Stimulated activated CD8-positive, alpha-beta memory T cell treated with anti-CD3 and anti-CD28 coated beads, Interleukin-12 subunit alpha, Interleukin-12 subunit beta, amount 100 ng/mL, for 4 hours (primary cell): ENCODE results near the gene PANK4.
A peak's percentile ranks its signal among the peaks of the same experiment; 100 is the strongest.

Experiments
- DNase-seq: peaks from one replicate; pipeline ENCODE4 v3.0.0-alpha.2; 2020; ENCODE audit warnings: low read depth

Gene PANK4

DNA sequence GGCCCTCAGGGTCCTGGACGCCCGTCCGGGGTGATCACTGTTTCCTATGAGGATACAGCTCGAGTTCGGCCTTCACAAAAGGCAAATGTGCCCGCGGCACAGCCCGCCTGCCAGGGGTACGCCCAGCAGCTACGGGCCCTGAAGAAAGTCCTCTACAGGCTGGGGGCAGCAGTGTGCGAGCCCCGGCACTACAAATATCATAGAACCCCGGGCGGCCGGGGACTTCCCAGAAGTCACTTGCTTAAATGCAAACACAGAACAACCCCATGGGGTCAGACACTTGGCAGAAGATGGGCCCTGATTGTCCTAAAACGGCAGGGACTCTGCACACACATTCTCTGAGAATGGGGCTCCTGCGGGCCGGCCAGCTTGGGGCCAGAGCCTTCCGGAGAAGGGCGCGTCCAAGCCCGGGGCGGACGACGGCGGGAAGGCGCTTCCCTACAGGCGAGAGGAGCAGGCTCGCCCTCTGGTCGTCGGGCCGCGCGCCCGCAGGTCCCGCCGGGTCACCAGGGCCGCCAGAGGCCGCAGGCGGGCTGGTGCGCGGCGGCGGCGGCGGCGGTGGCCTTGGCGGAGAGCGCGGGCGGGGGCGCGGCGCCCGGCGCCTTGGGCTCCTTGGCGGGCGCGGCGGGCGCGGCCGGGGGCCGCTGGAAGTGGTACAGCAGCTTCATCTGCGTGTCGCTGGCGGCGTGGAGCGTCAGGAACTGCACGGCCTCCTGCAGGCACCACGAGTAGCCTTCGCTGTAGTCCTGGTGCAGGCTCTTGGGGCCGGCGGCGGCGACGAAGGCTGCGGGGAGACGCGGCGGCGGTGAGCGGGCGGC is 2.8 kb upstream of the PANK4 start:
- peak; percentile 32 for DNase-seq

DNA sequence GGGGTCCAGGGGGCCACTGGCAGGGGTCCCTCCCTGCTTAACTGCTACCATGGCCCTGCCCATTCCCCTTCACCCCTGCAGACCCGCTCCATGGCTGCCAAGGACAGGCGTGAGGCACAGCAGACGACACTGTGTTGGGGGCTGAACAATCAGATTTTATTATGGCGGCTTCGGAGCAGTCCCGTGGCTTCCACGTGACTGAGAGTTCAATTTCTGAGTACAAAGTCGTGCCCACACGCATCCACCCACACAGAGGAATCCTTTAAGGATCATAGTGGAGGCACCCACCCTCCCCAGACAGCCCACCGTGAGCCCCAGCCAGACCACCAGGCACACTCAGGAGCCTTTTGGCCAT is 2.2 kb upstream of the PANK4 start:
- DNase-seq = no peak

DNA sequence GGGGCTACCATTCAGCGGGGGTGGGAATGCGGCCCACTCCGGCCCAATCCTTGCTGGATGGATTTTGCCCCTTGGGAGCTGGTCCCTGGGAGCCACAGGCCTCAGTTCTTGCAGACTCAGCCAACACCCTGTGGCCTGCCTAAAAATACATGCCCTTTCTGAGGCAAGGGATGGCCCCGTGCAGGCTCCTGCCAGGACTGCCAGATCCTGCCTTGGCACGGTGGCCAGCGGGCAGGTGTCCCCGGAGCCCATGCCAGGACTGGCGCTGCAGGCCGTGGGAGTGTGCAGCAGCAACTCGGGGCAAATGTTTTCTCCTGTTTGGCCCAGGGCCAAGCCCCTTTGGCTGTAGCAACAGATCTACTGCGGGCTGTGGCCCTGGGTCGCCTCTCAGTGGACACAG is 1.6 kb upstream of the PANK4 start:
- DNase-seq = no peak

DNA sequence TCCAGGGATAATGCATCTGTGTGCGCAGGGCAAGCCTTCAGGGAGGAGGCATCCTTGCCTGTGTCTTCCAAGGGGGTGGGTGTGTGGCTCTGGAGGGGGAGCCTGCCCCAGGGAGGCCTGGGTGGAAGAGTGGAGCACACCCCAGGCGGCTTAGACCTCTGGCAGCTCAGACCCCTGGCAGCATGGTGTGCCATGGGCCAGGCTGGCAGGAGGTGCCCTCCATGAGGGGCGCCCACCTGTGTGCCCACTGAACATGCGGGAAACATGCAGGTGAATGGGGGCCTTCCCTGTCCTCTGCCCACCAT is 1.1 kb upstream of the PANK4 start:
- no peak for DNase-seq

DNA sequence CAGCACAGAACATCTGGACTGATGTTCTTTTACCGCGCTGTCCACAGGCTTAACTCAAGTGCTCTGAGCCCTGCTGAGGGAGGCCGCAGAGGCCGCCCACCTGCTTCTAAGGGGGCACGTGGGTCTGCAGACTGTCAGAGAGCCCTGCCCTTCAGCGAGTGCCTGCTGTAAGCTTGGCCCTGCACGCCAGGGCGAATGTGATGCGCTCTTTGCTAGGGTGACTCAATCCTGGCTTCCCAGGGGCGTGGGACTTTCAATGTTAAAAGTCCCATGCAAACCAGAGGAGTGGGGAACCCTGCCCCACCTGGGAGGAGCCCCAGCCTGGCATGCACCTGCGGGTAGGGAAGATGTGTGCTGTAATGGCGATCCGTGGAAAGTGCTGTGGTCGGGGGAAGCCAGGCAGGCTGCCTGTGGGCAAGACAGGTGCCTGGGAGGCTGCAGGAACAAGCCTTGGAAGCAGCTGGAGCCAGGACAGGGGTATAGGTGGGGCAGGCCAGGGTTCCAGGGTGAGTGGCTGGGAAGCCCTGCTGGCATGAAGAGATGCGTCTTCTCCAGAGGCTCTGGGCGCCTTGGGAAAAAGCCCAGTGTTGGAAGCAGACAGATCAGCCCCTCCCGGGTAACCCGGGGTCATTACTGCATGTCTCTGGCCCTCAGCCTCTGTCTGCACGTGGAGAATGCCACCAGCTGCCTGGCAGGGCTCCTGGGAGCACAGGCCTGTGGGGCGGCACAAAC is 594 bp upstream of the PANK4 start:
- peak; percentile 40 for DNase-seq

DNA sequence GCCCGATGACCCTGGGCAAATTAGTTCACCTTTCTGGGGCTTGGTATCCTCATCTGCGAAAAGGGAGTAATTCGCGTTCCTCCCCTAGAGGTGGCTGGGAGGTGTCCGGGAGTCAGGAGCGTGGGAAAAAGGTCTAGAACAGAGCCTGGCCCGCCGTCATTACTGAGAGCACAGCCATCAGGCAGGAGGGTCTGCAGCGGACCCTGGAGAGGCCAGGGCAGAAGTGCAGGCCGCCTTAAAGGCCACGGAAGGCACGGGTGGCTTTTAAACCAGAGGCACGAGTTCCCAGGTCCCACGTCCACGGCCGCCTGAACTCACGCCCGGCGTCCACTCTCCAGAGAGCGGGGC is 850 bp downstream of the PANK4 start:
- no peak for DNase-seq

DNA sequence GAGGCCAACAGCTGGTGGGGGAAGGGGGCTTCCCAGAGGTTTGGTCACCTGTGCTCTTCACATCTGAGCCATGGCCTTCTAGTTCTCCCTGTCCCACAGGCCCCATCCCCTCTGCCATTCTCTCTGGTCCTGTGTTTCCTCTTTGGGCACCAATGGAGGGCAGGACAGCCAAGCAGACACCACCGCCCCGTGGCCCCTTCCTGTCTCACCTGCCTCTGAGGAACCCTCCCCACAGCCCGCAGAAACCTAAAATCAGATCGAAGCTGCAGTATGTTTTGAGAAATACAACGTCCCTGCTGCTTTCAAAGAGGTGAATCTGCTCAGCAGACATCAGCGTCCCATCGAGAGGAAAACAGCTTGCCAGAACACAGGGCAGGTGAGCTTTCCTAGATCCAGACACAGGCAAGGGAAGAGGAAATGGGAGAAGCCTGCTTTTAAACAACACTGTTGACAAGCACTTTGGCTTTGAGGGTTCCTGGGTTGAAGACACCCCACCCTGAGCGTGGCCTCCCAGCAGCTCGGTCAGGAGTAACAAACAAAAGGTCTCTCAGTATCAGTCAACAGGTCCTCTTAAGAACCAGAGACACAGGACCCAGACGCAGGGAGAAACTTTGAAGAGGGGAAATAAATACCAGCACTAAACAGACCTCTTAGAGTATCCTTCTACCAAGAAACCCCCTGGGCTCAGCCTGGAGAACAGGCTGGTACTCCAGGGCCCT is 2.3 kb downstream of the PANK4 start:
- DNase-seq = no peak

DNA sequence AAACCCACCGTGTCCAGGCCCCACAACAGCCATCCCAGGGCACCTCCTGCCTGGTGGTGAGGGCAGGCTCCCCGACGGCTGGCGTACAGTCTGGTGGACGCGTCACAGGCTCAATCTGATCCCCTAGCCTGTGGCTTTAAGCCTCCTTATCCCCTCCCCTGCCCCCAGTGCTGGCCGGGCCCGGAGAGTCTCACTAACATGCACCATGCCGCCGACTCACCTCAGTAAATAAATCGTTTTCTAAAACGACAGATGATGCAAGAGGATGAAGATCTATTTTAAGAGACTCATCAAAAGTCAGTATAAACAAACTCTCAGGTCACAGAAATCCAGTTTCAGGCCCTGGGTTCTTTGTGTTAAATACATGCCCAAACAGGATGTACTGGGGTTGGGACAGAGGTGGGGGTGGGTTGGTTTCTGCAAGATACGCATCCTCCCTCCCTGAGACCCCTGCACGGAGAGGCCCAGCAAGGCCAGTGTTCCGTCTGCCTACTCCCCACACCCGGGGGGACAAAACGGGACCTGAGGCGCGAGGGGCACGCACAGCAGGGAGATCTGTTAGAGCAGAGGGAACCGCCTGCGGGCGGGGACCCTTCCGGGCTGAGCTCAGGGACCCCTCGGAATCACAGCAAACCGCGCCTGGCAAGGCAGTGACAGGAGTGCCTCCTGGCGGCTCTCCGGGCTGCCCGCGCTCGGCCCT is 3.1 kb downstream of the PANK4 start:
- no peak for DNase-seq

DNA sequence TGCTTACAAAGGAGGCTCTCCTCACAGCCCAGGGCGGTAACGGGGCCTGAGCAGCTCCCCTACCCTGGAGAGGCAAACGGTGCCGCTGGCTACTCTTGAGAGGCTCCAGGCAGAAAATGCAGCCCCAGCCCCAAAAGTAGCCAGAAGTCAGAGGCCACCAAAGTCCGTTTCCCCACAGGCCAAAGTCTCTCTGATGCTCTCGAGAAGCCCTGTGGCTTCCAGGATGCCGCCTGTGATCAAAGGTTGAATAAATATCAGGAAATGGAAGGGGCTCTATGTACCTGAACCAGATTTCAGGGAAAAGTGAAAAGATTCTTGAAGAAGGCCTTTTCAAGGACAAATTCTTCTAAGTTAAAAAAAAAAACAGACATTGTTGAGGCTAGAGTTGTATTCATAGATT is 4.2 kb downstream of the PANK4 start:
- no peak for DNase-seq

DNA sequence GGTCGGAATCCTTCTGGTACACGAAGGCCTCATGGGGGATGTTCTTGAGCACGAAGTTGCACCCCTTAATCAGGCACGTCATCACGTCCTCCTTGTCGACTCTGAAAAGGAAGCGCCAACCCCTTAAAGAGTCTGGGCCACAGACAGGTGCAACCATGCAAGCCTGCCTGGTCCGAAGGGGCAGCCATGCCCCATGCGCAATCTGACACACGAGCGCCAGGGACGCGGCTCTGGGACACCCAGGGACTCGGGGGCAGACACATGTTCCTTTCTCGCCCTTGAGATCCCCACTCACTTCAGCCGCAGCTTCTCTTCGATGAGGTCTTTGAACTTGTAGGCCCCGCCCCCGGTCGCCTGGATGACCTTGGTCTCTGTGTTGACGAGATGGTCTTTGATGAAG is 5.6 kb downstream of the PANK4 start:
- no peak for DNase-seq

DNA sequence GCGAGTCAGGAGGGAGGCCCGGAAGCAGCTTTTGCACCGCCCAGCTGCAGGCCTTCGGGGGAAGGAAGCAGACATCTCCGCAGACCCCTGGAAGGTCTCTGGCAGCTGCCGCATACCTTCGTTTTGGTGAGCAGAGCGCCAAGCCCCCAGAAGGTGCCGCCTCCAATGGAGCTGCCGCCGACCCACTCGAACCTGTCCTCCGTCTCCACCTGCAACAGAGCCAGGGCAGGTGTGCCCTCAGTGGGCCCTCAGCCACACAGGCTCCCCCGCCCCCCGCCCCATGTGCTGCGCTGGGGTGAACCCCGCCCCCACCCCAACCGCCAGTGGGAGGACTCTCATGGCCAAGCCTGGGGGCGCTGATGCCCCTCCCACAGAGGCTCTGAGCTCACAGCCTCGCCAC is 6.2 kb downstream of the PANK4 start:
- DNase-seq = no peak

DNA sequence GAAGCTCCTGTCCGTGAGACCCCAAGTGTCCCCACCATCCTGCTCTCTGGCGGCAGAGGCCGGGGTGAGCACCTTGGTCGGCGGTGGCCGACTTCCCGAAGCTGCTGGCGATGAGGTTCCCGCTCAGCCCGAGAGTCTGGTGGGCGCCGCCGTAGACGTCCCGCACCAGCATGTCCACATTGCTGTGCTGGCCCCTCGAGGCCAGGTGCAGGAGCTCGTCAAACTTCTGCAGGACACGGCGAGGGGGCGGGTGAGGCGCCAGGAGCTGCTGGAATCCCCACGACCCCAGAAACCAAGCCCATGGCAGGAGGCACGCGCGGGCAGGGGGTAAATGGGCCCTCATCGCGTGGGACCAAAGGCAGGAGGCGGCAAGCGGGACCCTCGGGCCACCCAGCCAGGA is 6.7 kb downstream of the PANK4 start:
- DNase-seq = no peak

DNA sequence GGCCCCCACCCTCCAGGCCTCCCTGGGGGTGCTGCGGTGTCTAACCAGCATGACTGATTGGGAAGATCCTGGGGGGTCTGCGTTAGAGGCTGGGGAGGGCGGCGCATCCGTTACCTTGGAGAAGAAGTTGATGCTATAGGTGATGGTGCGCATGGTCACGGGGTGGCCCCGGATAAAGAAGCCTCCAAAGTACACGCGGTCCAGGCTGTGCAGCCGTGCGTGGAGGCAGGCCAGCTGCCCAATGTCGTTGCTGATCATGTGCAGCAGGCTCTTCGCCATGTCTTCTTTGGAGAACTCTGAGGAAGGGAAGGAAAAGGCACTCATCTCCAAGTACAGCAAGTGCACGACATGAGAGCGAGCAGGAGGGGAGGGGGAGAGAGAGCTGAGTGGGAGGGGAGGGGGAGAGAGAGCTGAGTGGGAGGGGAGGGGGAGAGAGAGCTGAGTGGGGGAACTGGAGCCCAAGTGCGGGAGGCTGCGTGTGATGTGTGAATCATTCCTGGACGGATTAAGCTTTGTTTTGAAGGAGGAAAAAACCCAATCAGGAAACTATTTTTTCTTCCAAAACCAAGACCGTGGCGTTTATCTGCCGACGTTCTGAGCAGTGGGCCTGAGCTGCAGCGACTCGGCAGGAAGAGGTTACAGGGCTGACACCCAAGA is 7.2 kb downstream of the PANK4 start:
- DNase-seq = no peak

DNA sequence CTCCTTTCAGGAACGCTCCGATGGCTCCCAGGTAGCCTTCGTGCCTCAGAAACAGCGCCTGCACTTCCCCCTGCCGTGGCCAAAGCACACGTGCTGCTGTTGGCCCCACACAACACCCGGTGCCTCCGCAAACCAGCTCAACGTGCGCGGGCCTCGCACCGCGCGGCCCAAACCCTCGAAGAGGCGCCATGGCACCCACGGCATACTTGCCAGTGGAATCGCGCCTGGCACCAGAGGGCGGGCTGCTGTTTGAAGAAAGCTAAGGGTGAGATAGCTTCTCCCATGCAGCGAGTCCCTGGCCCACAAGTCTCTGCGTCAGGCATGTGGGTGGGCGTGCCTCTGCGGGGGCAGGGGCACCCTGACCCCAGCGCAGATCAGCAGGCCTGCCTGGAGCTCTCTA is 7.9 kb downstream of the PANK4 start:
- DNase-seq = no peak

DNA sequence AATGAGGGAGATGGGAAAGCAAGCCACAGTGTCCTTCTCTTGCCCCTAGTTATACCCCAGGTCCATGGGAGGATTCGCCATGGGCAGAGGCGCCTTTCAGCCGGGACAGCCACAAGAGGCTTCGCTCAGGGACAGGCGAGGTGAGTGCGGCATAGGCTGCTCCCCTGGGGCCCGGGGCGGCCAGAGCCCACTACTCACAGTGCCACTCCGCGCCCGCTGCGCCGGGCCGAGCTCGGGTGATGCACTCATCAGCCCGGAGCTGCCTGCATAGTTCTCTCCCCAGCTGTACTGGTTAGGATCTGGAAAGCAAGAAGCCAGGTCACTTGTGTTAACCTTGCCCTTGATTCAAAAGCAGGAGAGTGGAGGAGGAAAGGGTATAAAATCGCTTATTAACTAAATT is 8.4 kb downstream of the PANK4 start:
- no peak for DNase-seq

DNA sequence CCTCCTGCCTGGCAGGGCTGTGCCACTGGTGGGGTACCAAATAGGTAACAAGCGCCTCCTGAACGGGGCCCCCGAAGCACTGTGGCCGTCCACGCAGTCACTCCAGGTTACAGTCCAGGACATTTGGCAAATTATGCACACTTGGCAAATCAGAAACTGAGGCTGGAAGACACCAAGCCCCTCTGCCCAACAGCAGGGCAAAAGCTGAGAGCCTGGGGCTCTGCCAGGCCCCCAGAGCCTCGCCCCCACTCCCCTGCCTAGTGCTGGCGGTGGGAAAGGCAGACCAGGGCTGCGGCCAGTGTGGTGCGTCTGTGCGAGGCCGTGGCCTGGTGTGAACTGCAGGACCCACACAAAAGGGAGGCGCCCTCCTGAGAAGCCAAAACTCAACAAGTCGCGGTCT is 9.4 kb downstream of the PANK4 start:
- no peak for DNase-seq

DNA sequence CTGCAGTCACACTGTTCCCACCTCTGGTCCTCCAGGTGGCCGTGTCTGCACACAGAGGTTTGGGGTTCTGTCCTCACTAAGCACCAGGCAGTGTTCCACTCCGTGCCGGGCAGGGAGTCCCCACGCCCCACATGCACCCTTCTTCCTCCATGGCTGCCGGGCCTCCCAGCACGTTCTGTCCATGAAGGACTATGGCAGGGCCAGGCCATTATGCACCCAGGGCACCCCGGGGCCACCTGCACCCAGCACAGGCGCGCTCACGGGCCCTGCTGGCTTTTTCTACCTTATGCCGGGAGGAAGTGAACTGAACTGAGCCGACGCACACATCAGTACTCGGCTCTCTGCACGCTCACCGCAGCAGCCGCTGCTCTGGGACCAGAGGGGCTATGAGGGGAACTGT is 10.3 kb downstream of the PANK4 start:
- no peak for DNase-seq

DNA sequence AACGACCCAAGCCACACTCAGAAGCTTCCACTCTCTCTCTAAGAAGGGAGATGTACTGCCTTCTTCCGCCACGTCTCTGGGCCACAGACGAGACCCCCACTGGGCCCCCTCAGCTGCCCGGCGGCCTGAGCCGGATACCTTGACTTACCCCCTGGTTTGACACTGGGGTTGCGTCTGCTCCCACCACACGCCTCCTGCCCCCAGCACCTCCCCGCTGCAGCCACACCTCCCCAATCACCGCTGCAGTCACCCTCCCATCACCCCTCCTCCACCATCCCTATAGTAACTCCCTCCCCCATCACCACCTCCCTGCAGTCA is 10.7 kb downstream of the PANK4 start:
- DNase-seq = no peak

DNA sequence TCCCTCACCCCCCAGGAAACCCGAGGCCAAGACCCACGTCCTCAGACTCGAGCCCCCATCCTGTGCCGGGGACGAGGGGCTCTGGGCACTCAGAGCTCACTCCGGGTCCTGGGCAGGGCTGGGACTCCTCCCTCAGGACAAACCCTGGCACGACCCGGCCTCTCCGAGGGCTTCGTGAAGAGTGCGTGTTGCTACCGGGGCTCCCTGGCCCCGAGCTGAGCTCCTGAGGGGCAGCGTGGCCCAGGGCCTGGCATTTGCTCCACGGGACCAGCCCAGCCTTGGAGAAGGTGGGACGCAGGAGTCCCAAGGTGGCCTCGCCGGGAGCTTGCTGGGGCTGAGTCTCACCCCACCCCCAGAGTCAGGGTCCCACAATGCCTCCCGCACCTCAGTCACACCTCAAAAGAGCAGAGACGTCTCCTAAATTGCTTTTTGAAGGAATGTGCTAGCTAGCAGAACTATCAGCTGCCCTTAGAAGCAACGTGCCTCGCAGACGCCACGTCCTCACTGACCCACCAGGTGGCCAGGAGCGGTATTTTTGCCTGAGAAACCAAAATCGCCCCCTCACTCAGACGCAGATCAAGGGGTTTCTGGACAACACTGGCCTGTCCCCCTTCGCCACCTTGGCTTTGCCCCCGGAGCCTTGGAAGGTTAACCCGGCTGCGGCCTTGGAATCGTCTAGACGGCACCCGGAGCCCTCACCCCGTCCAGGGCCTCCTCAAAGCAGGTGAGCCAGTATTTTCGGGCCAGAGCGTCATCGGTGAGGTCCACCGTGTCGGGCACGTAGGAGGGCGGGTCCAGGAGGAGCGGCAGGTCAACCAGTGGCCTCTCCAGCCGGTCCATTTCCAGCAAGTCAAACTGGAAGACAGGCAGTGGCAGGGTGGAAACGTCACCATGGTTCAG is 11.3 kb downstream of the PANK4 start:
- DNase-seq = no peak

DNA sequence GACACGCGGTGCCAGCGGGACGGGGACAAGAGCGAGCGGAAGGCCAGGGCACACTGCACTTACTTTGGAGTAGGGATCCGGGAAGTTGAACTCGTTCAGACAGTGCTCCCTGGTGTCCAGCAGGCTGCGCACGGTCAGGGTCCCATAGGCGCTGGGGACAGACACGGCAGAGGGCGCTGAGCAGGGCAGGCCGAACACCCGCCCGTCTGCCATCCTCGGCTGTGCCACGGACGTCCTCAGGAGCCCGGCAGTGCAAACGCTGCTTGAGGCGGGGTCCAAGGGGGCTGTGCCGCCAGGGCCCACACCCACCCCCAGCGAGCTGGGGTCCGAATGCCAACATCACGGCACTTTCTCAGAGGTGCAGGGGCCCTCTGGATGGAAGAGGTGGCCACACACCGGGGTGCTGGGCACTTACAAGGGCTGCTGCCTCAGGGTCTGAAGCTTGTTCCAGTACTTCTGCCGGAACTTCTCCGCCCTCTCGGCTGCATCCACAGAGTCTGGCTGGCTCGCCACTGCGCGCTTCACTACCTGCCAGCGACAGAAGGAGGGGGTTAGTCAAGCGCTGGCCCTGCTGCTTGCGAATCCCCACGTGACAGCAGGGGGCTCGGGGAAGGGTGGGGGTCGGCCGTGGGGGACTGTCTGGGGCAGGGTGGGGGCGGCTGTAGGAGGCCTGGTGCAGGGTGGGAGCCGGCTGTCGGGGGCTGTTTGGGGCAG is 12.3 kb downstream of the PANK4 start:
- DNase-seq = no peak
